ENCODE results near the gene RASA3. TPM values are rescaled to one million over a fixed set of nuclear protein-coding genes. Genes with fewer than 3 reads are reported as not detected.
"Not testable (repeated sequence)": the region's sequence is repeated elsewhere in the genome, so short reads cannot be mapped to it uniquely, and the experiment has no call there.

RASA3 gene
- total RNA-seq, 1 donor from 2014 or later, result 2.6 TPM

- TF ChIP-seq CTCF (IDR thresholded peaks at IDR 0.05; ENCODE audit: insufficient read depth, low read length, severe bottlenecking), result no peak
- no peaks in the 10 kb centered on the region for H3K27me3 ChIP-seq (ENCODE audit: control insufficient read depth, insufficient read depth, low read length)
- no peak for FAIRE-seq
- H3K4me3 ChIP-seq (ENCODE audit: low read depth, low read length), result no peak overlapping the region
- no peak for DNase-seq (ENCODE audit: low read depth)
- H3K36me3 ChIP-seq (ENCODE audit: control insufficient read depth, insufficient read depth, low read length), result no peaks in the 10 kb centered on the region
Observed at GRCh38 chr13:113991191-113991669, 141.2 kb downstream of the RASA3 start.

GRCh38 chr13:113990321-113990837 lies 142.0 kb downstream of the RASA3 start:
- no peak for DNase-seq (ENCODE audit: low read depth)
- no peak for TF ChIP-seq CTCF (IDR thresholded peaks at IDR 0.05; ENCODE audit: insufficient read depth, low read length, severe bottlenecking)
- no peak overlapping the region for H3K4me3 ChIP-seq (ENCODE audit: low read depth, low read length)
- H3K27me3 ChIP-seq (ENCODE audit: control insufficient read depth, insufficient read depth, low read length), result no peaks in the 10 kb centered on the region
- FAIRE-seq, result peak; percentile 79
- no peaks in the 10 kb centered on the region for H3K36me3 ChIP-seq (ENCODE audit: control insufficient read depth, insufficient read depth, low read length)

GRCh38 chr13:113989585-113990300 lies 142.7 kb downstream of the RASA3 start:
- no peak for DNase-seq (ENCODE audit: low read depth)

GRCh38 chr13:113988859-113989258 lies 143.6 kb downstream of the RASA3 start:
- H3K4me3 ChIP-seq (ENCODE audit: low read depth, low read length); DNase-seq (ENCODE audit: low read depth); FAIRE-seq; H3K27me3 ChIP-seq (ENCODE audit: control insufficient read depth, insufficient read depth, low read length); H3K36me3 ChIP-seq (ENCODE audit: control insufficient read depth, insufficient read depth, low read length): not testable (repeated sequence)

More at GRCh38 chr13:113989585-113990300, 142.7 kb downstream of the RASA3 start:
- H3K36me3 ChIP-seq (ENCODE audit: control insufficient read depth, insufficient read depth, low read length), result no peaks in the 10 kb centered on the region
- no peak for TF ChIP-seq CTCF (IDR thresholded peaks at IDR 0.05; ENCODE audit: insufficient read depth, low read length, severe bottlenecking)
- H3K27me3 ChIP-seq (ENCODE audit: control insufficient read depth, insufficient read depth, low read length), result no peaks in the 10 kb centered on the region
- no peak for FAIRE-seq
- H3K4me3 ChIP-seq (ENCODE audit: low read depth, low read length), result no peak overlapping the region

GRCh38 chr13:113982296-113982661 lies 150.1 kb downstream of the RASA3 start:
- no peak overlapping the region for H3K4me3 ChIP-seq (ENCODE audit: low read depth, low read length)
- no peak for TF ChIP-seq CTCF (IDR thresholded peaks at IDR 0.05; ENCODE audit: insufficient read depth, low read length, severe bottlenecking)
- no peaks in the 10 kb centered on the region for H3K36me3 ChIP-seq (ENCODE audit: control insufficient read depth, insufficient read depth, low read length)
- no peak for DNase-seq (ENCODE audit: low read depth)
- H3K27me3 ChIP-seq (ENCODE audit: control insufficient read depth, insufficient read depth, low read length), result no peaks in the 10 kb centered on the region
- FAIRE-seq, result no peak

GRCh38 chr13:113981611-113982295 lies 150.7 kb downstream of the RASA3 start:
- no peak for FAIRE-seq
- DNase-seq (ENCODE audit: low read depth), result no peak
- no peaks in the 10 kb centered on the region for H3K27me3 ChIP-seq (ENCODE audit: control insufficient read depth, insufficient read depth, low read length)
- TF ChIP-seq CTCF (IDR thresholded peaks at IDR 0.05; ENCODE audit: insufficient read depth, low read length, severe bottlenecking), result no peak
- no peak overlapping the region for H3K4me3 ChIP-seq (ENCODE audit: low read depth, low read length)
- H3K36me3 ChIP-seq (ENCODE audit: control insufficient read depth, insufficient read depth, low read length), result no peaks in the 10 kb centered on the region

Measured in bronchial epithelial cell (primary cell).